HepG2 (cell line): Measurements from ENCODE around the gene PPCS. TPM values are rescaled to one million over a fixed set of nuclear protein-coding genes. Genes with fewer than 3 reads are reported as not detected.
A peak's percentile ranks its signal among the peaks of the same experiment; 100 is the strongest.

Source experiments
- ARNT ChIP-seq: fragments of 450-650 bp; IDR thresholded peaks from 2 replicates; pipeline ENCODE4 v1.6.1; 2017
- ATF5 ChIP-seq: sonication (generic); formaldehyde crosslinking; IDR thresholded peaks from 2 replicates; pipeline ENCODE4 v1.4.0; 2020; ENCODE audit warnings: mild to moderate bottlenecking, low read depth, missing genetic modification reagents
- DR1 ChIP-seq: sonication (generic); formaldehyde crosslinking; IDR thresholded peaks from 2 replicates; pipeline ENCODE4 v1.8.0; 2021; ENCODE audit warnings: mild to moderate bottlenecking, missing genetic modification reagents, inconsistent platforms
- E2F1 ChIP-seq: sonication (generic); formaldehyde crosslinking; IDR thresholded peaks from 2 replicates; pipeline ENCODE4 v1.5.0; 2020; ENCODE audit warnings: missing genetic modification reagents
- FOXM1 ChIP-seq: sonication (generic); formaldehyde crosslinking; IDR thresholded peaks from 2 replicates; pipeline ENCODE4 v1.5.0; 2020; ENCODE audit warnings: missing genetic modification reagents
- GABPA ChIP-seq, 2 experiments: IDR thresholded peaks; 2 replicates each; pipeline ENCODE4 v1.6.1; 2011 to 2016; ENCODE audit warnings: low read depth in 2 of 2, low read length in 1 of 2, missing biosample characterization in 1 of 2, missing genetic modification characterization in 1 of 2
- MAF1 ChIP-seq: sonication (generic); formaldehyde crosslinking; IDR thresholded peaks from 2 replicates; pipeline ENCODE4 v1.5.0; 2020; ENCODE audit warnings: missing genetic modification reagents, borderline replicate concordance
- NAIF1 ChIP-seq: sonication (generic); formaldehyde crosslinking; IDR thresholded peaks from 2 replicates; pipeline ENCODE4 v1.5.0; 2020; ENCODE audit warnings: mild to moderate bottlenecking, missing genetic modification reagents, borderline replicate concordance
- RAD51 ChIP-seq: fragments of 450-650 bp; IDR thresholded peaks from 2 replicates; pipeline ENCODE4 v1.6.1; 2016; ENCODE audit warnings: borderline replicate concordance
- SKI ChIP-seq: fragments of 450-650 bp; IDR thresholded peaks from one replicate; pipeline ENCODE4 v1.6.1; 2018; ENCODE audit warnings: mild to moderate bottlenecking; ENCODE audit not compliant: partially characterized antibody
- SOX5 ChIP-seq: IDR thresholded peaks from 2 replicates; pipeline ENCODE4 v1.6.1; 2016; ENCODE audit warnings: borderline replicate concordance
- TAF1 ChIP-seq: sonication (generic); formaldehyde crosslinking; IDR thresholded peaks from 2 replicates; pipeline ENCODE4 v1.4.0; 2020; ENCODE audit warnings: missing genetic modification reagents
- TCF7 ChIP-seq: sonication (generic); IDR thresholded peaks from 2 replicates; pipeline ENCODE4 v1.6.1; 2016; ENCODE audit warnings: antibody characterized with exemption, low read depth
- ZNF256 ChIP-seq: sonication (generic); formaldehyde crosslinking; conservative IDR thresholded peaks from 2 replicates; pipeline ENCODE4 v1.4.0; 2020; ENCODE audit warnings: missing genetic modification reagents
- ZNF512B ChIP-seq: sonication (generic); formaldehyde crosslinking; IDR thresholded peaks from 2 replicates; pipeline ENCODE4 v1.5.1; 2020; ENCODE audit warnings: missing genetic modification reagents, mild to moderate bottlenecking, borderline replicate concordance
- ZNF619 ChIP-seq: sonication (generic); formaldehyde crosslinking; IDR thresholded peaks from 2 replicates; pipeline ENCODE4 v1.4.0; 2020; ENCODE audit warnings: mild to moderate bottlenecking, missing genetic modification reagents
- ZNF761 ChIP-seq: sonication (generic); formaldehyde crosslinking; conservative IDR thresholded peaks from 2 replicates; pipeline ENCODE4 v1.4.0; 2020; ENCODE audit warnings: mild to moderate bottlenecking, missing genetic modification reagents
- ZNF839 ChIP-seq: sonication (generic); formaldehyde crosslinking; IDR thresholded peaks from 2 replicates; pipeline ENCODE4 v1.4.0; 2020; ENCODE audit warnings: missing genetic modification reagents, mild to moderate bottlenecking, borderline replicate concordance
- ZSCAN22 ChIP-seq: sonication (generic); formaldehyde crosslinking; IDR thresholded peaks from 2 replicates; pipeline ENCODE4 v1.4.0; 2020; ENCODE audit warnings: mild to moderate bottlenecking, missing genetic modification reagents
- polyA plus RNA-seq, 8 experiments: library from polyadenylated mRNA; depleted of rRNA in 3 of 8; stranded (reverse) in 7 of 8; unstranded in 1 of 8; fragments of >200 nt; fragmentation: Illumina TruSeq in 4 of 8; extraction: Trizol in 4 of 8; gene quantifications; 2 replicates each; pipeline versions ENCODE4 v1.2.1 to v1.2.3, GENCODE V29; 2011 to 2016; ENCODE audit warnings: low read depth in 4 of 8, missing spikeins in 1 of 8, mixed read lengths in 1 of 8; ENCODE audit not compliant: insufficient read depth in 1 of 8
- total RNA-seq, 5 experiments: library from RNA; depleted of rRNA; stranded (reverse); fragments of >200 nt; fragmentation: Illumina TruSeq; extraction: Trizol; gene quantifications; 2 replicates each; pipeline ENCODE4 v1.2.3, GENCODE V29; 2016; ENCODE audit warnings: low read depth in 1 of 5
- TF ChIP-seq, protein P1 (sequence below), 2 experiments: sonication (generic) in 1 of 2; formaldehyde crosslinking in 1 of 2; IDR thresholded peaks; 2 replicates each; pipeline versions ENCODE4 v1.5.1 to v1.6.1; 2011 to 2020; ENCODE audit warnings: borderline replicate concordance in 1 of 2, low read depth in 1 of 2, low read length in 1 of 2, mild to moderate bottlenecking in 1 of 2, missing genetic modification reagents in 1 of 2, moderate library complexity in 1 of 2

PPCS gene
- total and polyA plus RNA-seq, 2 of the 13 experiments (the other 11 are each of a cell fraction or from before 2014, with no cell fraction given): 13.4 to 38.9 TPM

DNA sequence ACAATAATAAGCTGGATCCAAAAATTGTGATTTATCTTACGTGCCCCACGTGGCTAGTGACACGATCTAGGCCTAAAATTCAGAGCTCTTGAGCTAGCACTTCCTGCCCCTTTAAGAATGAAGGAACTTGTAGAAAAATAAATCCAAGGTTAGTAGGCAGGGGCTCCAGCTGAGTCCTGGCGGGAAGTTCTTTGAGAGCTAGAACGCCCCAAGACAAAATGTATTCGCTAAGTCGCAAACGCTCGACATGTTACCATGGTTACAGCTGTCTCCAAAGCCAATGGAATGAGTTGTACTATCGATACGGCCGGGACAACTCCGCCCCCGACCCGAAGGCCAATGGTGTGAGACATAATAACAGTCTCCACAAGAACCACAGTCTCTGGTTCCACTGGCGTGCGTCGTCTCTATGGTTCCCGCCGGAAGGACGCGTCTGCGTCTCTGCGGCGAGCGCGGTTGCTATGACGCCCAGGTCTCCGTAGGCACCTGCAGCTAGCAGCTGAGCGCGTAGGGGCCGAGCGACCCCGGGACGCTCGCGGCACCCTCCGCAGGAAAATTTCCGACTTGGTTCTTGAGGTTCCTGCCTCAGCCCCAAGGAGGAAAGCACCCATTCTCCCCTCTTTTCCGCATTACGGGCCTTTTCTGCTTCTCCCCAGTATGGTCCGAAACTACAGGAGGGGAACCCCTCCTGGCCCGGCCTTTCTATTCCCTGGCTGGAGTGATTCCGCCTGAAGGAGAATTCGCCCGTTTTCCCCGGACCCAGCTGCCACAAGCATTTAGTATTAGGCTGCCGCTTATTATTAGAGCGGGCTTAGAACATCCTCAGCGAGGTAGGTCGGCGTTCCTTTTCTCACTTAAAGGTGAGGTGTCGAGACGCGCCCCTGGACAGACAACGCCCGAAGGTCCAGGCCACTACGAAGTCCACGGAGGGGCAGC lies 6.8 kb downstream of the PPCS start, which contains the start of gene CCDC30 (continued):
- TF ChIP-seq ZNF512B (CRISPR knock-in tag) (no peak), ZNF619 (CRISPR knock-in tag) (0 out of 2 replicates have a peak, but pooled peaks have one; percentile 31), RAD51 (no peak), E2F1 (CRISPR knock-in tag) (no peak), MAF1 (no peak), ZNF839 (CRISPR knock-in tag) (no peak), TAF1 (CRISPR knock-in tag) (no peak), TCF7 (no peak), FOXM1 (no peak), ZSCAN22 (CRISPR knock-in tag) (no peak), NAIF1 (CRISPR knock-in tag) (peak; percentile 99), SOX5 (CRISPR knock-in tag) (0 out of 2 replicates have a peak, but pooled peaks have one; percentile 11), GABPA (IDR thresholded peaks at IDR 0.05; ENCODE audit: low read depth, low read length) (peak; percentile 44), GABPA (CRISPR knock-in tag; IDR thresholded peaks at IDR 0.05; ENCODE audit: low read depth) (peak; percentile 87), ZNF761 (no peak), ARNT (no peak), DR1 (CRISPR knock-in tag) (no peak), SKI (peak; percentile 75), ATF5 (CRISPR knock-in tag) (no peak), ZNF256 (CRISPR knock-in tag) (no peak)
- TF ChIP-seq, protein P1, sequence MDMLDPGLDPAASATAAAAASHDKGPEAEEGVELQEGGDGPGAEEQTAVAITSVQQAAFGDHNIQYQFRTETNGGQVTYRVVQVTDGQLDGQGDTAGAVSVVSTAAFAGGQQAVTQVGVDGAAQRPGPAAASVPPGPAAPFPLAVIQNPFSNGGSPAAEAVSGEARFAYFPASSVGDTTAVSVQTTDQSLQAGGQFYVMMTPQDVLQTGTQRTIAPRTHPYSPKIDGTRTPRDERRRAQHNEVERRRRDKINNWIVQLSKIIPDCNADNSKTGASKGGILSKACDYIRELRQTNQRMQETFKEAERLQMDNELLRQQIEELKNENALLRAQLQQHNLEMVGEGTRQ (IDR thresholded peaks at IDR 0.05; ENCODE audit: low read depth, low read length): no peak
- TF ChIP-seq, protein P1 (CRISPR knock-in tag; IDR thresholded peaks at IDR 0.05; ENCODE audit: borderline replicate concordance): no peak
